Activated CD4-positive, CD25-positive, alpha-beta regulatory T cell treated with anti-CD3 and anti-CD28 coated beads, Interleukin-2, amount 50 U/mL, for 16 hours (primary cell): Measurements from ENCODE around the gene TAT.
"Not testable (repeated sequence)": the region's sequence is repeated elsewhere in the genome, so short reads cannot be mapped to it uniquely, and the experiment has no call there.

Experiments
- DNase-seq: peaks from one replicate; pipeline ENCODE4 v3.0.0-alpha.2; 2020; ENCODE audit warnings: low read depth, low spot score

TAT gene

DNA sequence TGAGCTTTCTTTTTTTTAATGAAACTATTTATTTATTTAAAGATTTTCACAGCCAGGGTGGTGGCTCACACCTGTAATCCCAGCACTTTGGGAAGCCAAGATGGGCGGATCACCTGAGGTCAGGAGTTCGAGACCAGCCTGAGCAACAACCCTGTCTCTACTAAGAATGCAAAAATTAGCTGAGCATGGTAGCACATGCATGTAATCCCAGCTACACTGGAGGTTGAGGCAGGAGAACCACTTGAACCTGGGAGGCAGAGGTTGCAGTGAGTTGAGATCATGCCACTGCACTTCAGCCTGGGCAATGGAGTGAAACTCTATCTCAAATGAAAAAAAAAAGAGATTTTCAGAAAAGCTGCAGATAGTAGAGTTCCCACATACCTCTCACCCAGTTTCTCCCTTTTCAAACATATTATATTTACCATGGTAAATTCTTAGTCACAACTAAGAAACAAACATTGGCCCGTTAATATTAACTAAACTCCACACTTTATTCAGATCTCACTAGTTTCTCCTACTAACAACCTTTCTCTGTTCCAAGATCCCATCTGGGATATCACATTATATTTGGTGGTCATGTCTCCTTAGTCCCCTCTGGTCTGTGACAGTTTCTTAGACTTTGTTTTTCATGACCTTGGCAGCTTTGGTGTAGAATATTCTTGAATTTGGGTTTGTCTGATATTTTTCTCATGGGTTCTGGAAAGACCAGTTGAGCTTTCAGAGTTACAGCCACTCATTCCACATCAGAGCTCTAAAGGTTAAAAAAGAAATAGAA lies 7.8 kb upstream of the TAT start:
- no peak for DNase-seq

DNA sequence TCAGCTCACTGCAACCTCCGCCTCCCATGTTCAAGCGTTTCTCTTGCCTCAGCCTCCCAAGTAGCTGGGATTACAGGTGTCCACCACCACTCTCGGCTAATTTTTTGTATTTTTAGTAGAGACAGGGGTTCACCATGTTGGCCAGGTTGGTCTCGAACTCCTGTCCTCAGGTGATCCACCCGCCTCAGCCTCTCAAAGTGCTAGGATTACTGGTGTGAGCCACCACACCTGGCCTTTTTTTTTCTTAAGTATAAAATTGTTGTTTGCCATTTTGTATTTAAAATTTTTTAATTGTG lies 5.6 kb upstream of the TAT start:
- DNase-seq: not testable (repeated sequence)

- DNase-seq: no peak
These were observed 2.2 kb downstream of the TAT start for GRCh38 chr16:71574702-71575101.

- no peak for DNase-seq
These were observed 3.4 kb downstream of the TAT start for GRCh38 chr16:71573387-71574094.

DNA sequence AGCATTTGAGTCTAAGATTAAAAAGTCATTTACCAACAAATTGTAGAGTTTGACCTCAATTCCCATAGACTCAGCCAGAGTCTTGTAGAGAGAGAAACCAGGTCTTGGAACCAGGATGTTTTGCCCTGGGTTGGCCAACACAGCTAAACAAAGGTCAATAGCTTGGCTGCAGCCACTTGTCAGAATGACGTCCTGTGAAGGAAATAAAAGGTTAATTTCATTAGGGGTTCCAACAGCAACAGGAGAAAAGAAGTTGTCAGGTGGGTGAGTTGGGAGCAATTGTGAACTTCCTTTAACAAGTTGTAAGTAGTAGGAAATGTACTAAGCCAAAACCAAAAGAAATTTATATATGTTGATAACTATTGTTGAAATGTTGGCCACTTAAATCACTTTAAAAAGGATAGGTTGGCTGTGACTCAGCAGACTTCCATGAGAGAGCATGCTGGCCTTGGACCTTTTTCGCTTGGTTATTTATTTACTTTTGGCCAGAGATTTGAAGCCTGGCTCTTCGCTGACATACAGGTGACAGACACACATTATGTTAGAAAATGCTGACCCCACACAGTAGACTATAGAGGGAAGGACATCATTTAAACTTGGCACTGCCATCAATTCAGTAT lies 4.3 kb downstream of the TAT start:
- no peak for DNase-seq

DNA sequence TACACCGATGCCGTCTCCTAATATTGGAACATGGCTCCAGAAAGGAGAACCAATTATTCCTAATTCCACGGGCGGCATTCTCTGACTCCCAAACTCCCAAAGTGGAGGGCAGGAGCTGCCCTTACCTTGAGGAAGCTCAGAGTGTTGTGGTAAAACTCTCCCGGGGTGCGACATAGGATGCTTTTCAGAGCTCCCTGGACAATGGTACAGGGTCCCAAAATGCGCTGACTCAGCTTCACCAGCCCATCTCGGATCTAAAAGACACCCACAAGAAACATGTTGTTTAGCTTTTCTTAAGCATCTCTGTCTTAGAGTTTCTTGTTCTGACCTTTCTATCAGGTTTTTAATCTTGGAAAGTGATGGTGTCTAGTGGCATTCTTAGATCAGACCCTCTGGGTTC lies 6.7 kb downstream of the TAT start:
- DNase-seq: no peak

DNA sequence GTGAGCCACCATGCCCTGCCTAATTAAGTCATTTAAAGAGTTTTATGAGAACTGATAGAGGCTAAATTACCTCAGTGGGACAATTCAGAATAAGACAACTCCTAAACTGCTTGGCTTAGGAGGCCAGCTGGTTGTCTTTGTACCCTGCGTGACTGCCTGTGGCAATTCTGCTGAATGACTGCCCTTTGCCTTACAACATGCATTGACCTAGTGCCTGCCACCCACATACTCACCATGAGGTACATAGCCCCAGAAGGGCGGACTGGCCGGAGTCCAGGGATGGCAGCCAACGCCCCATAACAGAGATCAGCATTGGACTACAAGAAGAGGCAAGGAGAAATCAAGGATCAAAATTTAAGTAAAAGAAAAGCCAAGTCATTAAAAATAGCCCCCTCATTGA lies 7.3 kb downstream of the TAT start:
- no peak for DNase-seq

DNA sequence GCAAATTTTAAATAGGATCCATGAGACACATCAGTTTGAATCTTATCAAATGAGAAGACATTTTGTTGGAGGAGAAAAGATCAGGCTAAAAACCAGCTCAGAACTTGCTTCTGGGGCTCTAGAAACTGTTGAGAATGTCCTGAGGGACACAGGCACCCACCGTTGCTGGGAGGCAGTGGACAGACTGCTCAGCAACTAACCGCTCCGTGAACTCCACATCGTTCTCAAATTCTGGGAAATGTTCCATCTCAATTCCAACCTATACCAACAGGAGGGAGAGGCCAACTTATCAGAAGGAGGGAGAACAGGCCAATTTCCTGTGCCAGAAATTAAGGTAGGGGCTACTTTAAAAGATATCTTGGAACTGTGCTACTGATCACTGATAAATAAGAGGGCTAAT lies 8.3 kb downstream of the TAT start:
- DNase-seq: no peak

DNA sequence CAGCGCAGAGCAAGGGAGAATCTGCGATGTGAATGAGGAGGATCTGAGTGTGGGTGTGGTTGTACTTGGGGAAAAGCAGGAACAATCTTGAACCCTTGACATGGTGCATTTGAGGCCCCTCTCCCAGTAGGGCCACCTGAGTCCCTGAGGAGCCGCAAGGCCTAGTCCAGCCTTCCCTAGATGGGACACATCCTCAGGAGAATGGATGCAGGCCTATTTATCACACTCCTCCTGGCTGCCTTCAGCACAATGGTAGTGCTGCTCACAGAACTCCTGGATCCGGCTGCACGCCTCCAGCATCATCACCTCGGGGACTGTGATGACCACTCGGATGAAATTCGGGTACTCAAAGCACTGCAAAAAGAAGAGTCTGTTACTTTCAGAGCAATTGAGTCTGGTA lies 9.0 kb downstream of the TAT start:
- no peak for DNase-seq

- DNase-seq: no peak
These were observed 10.8 kb downstream of the TAT start for GRCh38 chr16:71565812-71566700.

- no peak for DNase-seq
These were observed 12.4 kb downstream of the TAT start for GRCh38 chr16:71564335-71564967.

- no peak for DNase-seq
These were observed 14.3 kb downstream of the TAT start for GRCh38 chr16:71562552-71562951.

GRCh38 chr16:71561886-71562285 lies 15.0 kb downstream of the TAT start:
- DNase-seq: not testable (repeated sequence)

DNA sequence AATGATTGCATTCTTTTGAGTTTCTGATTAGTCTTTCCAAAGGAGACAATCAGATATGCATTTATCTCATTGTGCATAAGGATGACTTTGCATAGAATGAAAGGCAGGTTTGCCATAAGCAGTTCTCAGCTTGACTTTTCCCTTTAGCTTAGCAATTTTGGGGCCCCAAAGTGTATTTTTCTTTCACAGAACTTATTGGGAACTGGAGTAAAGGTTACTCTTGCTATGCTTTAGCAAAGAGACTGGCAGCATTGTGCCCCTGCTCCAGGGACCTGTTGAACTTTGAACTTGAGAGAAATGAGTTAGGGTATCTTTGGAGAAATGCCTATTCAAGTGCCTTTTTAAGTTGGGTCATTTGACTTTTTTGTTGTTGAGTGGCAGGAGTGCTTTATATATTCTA lies 17.0 kb downstream of the TAT start:
- DNase-seq: no peak

GRCh38 chr16:71557954-71558582 lies 18.8 kb downstream of the TAT start:
- DNase-seq: no peak

GRCh38 chr16:71557299-71557698 lies 19.6 kb downstream of the TAT start:
- no peak for DNase-seq

DNA sequence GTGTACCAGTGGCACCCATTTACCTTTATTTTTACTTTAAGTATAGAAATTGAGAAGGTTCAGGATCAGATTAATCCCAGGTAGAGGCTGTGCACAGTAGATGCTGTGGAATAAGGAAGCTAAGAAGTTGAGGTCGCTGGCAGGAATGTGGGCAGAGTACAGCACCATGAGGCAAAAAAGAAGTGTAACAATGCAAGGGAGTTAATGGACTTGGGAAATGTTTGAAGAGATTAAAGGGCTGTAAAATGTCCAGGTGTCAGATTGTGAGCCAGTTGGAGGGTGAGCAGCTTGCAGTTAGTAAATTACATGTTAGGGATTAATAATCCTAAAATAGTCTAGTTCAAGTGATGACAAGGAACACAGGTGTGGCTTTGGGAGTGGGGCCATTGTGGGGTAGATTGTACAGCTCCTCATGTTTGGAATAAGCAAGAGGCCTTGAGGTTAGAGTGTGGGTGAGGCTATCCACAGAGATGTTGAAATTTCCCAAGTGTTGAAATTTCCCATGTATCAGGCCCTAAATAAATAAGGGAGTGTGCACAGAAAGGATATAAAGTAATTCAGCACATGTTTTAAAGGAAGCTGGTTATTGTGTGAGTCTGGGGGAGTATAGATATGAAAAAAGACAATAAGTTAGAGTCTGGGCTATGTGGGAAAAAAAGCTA lies 21.5 kb downstream of the TAT start:
- no peak for DNase-seq

DNA sequence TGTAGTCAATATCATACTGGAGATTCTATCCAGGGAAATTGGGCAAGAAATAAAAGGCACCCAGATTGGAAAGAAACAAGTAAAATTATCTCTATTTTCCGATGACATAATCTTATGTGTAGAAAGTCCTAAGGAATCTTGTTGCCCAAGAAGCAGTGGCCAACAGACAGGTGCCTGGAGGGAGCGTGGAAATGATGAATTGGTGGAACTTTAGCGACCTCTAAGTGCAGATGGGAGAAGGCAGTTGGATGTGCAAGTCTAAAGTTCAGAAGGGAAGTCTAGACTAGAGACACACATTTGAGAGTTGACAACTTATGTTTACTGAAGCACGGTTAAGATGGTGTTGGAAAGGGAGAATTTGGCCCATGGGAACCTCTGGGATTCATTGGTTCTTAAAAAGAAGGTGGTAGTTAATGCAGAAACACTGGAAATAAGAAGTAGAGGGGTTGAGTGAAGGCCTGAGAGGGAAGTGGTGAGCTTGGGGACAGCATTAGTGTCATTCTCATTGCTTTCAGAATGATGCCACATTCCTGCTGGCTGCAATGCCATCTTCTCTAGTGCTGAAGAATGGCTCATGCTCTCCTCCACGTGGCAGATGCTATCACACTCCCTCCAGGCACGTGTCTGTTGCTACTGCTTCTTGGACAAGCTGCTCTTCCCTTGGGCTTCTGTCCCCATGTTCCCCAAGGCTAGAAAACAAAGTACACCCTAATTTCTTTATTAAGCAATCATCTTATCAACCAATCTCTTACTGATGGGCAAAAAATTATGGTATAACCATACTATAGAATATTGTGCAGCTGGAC lies 24.0 kb downstream of the TAT start:
- no peak for DNase-seq

- no peak for DNase-seq
These were observed 29.7 kb downstream of the TAT start for GRCh38 chr16:71547168-71547567.

- DNase-seq: peak; percentile 18
These were observed 34.5 kb downstream of the TAT start for GRCh38 chr16:71542377-71542776.
